Stimulated activated CD4-positive, alpha-beta T cell treated with anti-CD3 and anti-CD28 coated beads, Interleukin-4, amount 100 ng/mL, for 24 hours (primary cell): ENCODE measurements around the gene DGKI.

ENCODE experiments used
- DNase-seq: peaks from one replicate; pipeline ENCODE4 v3.0.0-alpha.2; 2020

Gene DGKI

GRCh38 chr7:137521451-137521850, 325.3 kb downstream of the DGKI start:
- no peak for DNase-seq

DNA sequence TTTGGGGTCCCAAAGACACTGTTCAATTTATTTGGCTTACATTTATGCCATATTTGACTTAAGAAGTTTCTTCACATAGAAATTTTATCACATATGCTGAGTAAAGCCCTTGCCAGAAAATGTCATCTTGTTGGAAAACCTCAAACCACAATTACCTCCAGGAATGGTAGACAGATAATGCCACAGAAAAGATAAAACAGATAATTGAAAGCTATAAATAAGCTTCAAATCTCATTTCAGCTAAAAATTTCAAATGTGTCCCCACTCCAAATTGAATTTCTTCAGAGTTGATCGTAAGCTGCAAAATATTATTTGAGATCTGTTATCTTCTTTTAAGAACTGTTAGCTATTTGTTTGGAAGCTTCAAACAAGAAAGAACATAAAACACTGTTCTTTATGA, 326.8 kb downstream of the DGKI start:
- DNase-seq = no peak

- no peak for DNase-seq
Measured at GRCh38 chr7:137519181-137519691, 327.5 kb downstream of the DGKI start.

GRCh38 chr7:137513091-137513490, 333.7 kb downstream of the DGKI start:
- no peak for DNase-seq

DNA sequence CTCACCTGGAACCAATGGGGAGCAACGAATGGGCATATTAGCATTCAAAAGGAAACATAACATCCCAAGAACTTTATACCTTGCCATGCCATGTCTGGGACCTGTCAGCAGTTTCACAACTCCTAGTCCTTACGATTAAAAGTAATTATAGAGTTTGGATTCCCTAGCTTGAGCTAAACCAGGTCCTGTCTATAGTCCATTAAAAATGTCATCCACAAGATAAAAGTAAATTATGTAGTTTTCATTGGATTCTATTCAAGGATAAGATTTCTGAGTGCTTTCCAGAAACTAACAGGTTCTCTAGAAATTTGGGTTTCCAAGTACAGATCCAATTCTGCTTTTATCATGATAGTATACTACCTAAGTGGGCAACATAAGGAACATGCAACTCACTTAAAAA, 339.7 kb downstream of the DGKI start:
- no peak for DNase-seq

- DNase-seq = no peak
Measured at GRCh38 chr7:137506031-137506430, 340.7 kb downstream of the DGKI start.

DNA sequence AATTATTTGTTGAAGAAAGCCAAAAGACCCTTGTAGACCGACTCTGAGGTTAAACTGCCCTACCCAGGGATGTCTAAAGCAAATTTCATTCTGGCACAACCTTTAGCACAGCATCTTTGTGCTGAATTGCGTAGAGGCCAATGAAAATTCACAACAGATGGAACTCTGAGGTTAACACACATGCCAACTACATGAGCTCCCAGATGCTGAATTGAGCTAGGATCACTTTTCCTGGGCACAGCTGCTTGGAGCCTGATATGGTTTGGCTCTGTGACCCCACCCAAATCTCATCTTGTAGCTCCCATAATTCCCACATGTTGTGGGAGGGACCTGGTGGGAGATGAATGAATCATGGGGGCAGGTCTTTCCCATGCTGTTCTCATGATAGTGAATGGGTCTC, 345.2 kb downstream of the DGKI start:
- no peak for DNase-seq

- DNase-seq = no peak
Measured at GRCh38 chr7:137492889-137493288, 353.9 kb downstream of the DGKI start.

DNA sequence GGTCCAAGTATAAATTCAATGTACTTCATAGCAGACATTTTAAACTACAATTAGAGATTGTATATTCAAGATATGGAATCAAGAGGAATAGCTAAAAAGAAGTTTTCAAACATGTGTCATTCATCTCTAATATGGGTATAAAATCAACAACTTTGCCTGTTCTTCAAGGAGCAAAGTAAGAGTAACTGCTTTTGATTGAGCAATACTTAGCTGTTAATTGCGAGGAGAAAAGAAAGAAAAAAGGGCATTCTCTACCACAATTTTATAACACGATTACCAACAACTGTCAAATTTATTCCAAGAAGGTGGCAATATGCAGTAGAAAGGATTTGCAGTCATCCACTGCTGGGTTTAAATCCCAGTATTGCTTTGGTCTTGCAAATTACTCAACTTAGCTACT, 356.9 kb downstream of the DGKI start:
- DNase-seq = no peak

DNA sequence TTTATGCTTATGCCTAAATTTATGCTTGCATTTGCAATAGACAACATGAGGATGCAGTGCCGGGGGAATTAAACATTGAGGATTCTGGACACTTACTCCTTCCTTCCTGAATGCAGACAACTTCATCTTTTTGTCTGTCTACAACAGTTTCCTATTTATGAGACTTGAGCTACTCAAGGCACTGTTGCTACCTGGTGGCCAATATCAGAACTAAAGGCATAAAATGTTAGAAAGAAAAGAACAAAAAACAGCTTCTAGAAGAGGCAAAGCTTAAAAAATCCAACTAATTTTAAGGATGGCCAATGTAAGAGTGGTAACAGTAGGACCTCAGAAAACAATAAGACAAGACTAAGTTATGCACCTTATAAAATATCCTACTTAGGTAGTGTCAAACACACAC, 358.7 kb downstream of the DGKI start:
- no peak for DNase-seq

DNA sequence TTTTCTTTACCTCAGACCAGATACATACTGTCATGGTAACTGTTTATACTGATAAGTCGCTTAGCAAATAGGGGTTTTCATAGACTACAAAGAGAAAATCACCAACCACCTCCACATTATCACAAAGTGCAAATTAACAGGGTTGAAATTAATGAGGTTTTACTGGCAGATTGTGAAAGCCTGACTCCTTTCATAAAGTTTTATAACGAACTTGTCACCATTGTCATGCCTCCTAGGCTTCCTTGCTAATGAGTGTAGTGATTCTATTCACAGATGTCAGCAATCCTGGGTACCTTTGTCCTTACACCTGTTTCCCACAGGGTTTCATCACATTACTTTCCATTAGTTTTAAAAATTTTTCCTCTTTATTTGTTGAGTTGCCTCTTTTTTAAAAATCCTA, 361.0 kb downstream of the DGKI start:
- DNase-seq = no peak

- DNase-seq = no peak
Measured at GRCh38 chr7:137484326-137484725, 362.4 kb downstream of the DGKI start.

DNA sequence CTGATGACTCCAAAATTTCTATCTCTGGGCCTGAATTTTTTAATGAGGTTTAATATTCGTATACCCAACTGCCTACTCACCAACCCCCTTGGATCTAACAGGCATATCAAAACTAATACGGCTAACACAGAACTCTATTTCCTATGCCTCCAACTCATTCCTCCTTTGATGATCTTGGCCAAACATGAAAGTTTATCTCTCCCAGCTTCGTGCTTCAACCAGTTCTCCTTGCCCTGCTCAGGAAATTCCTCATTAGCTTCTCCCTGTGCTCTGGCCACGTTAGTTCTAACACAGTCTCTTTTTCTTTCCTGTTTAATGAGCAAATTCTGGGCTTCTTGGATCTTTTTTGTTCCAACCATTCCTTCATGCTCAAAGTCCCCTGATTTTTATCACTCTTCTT, 364.3 kb downstream of the DGKI start:
- no peak for DNase-seq

GRCh38 chr7:137480824-137481365, 365.9 kb downstream of the DGKI start:
- DNase-seq = no peak

DNA sequence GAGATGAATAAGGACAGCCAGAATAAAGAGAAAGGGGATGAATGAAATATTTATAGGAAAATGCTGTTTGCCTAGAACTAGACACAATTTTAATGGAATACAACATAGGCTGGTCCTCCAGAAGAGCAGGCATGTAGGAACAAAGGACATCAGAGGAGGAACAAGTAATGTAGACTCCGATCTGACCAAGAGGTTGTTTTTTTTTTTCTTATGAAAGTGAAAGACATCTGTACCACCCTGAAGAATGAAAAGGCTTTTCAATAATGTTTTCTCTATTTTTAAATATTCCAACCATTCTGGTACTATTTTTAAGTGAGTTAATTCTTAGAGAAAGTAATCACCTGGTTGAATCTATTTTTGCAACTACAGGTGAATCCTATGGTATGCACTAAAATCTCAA, 366.4 kb downstream of the DGKI start:
- no peak for DNase-seq

- DNase-seq = no peak
Measured at GRCh38 chr7:137476937-137477336, 369.8 kb downstream of the DGKI start.

DNA sequence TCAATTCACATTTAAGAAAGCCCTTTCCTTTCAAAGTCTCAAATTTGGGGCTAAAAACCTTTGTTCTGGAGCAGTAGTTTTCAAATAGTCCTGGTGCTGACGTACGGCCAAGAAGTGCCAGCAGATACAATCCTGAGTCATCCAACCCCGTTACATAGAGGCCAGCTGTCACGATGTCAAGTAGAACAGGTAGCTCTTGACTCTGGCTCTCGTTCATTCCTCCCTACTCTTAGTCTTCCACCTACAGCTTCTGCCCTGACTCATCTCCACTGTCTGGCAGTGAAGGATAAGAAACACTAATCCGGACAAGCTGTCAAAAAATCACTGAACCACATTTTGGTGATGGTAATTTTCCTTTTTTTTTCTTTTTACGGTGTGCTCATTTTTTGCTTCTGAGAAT, 370.8 kb downstream of the DGKI start:
- no peak for DNase-seq

DNA sequence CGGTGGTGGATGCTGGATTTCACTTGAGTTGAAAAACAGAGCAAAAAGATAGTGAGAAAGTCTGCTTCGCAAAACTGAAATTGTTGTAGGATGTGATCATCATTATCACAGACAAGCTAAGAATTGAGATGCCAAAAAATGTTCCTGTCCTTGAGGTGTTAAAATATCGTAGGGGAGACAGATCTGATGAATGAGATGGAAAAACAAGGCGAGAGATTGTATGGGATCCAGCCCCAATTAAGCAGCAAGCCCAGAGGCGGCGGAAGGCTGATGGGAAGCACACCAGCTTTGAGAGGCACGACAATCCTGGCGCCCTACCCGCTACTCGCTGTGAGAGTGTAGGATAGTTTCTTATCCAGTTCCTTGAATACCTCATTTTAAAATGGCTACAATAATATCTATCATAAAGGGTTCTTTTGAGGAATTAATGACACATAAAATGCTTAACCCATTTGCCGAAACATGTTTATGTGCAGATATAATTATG, 372.2 kb downstream of the DGKI start:
- no peak for DNase-seq

DNA sequence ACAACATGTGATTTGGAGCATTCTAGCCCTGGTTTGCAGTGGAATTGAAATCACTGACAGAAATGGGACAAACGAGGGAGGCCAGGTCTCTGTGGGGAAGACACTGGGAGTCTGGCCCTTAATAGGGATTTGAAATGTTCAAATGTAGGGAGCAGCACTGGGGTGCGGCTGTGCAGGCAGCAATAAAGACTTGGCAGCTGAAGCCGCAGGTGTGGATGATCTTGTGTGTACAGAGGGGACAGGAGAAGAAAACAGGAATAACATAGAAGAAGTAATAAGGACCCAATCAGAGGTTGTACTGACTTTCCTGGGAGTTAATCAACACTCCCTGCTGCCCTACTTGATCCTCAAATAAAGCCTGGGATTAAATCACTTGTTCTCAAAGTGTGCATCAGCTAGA, 375.6 kb downstream of the DGKI start:
- DNase-seq = no peak

DNA sequence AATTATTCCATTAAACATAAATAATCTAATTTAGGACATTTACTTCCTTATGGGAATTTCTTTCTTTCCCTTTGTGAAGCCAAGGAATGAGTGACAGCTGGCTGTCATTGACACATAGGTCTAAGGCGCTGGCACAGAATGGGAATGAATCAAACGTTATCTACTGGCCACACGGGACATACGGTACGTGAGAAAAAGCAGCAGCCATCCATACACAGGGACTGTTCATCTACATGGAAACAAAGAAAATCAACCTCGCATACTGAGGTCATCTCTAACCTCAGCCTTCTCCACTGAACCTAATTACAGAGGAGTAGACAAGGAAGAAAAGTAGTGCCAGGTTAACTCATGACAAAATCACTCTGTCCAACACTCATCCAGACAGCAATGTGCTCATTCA, 376.9 kb downstream of the DGKI start:
- no peak for DNase-seq

- no peak for DNase-seq
Measured at GRCh38 chr7:137469191-137469811, 377.5 kb downstream of the DGKI start.

- DNase-seq = no peak
Measured at GRCh38 chr7:137462847-137463246, 383.9 kb downstream of the DGKI start.

DNA sequence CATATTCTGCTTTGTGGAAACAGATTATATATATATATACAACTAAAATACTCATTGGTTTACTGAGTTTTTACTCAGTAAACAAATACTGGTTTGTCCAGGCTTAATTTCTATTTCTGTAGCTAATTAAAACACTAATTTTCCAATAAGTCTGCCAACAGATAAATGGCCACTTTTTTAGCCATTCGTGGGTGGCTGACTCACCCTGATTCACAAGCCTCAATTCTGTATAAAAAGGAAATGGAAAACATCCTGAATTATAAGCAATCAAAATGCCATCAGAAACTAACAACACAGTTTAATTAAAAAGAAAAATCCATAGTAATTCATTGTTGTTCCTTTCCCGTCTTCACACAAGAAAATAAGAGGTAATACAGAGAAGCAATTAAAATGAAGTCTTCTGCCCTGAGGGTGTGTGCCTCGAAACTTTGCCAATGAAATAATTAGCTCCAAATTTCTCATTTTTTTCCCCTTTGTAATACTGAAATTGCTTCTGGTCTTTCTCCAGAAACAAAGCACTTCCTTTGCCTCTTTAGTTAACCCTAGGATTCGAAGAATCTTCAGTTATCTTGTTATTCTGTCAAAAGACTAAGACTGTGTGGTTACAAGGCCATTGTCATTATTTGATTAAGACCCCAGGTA, 384.6 kb downstream of the DGKI start:
- DNase-seq = no peak

DNA sequence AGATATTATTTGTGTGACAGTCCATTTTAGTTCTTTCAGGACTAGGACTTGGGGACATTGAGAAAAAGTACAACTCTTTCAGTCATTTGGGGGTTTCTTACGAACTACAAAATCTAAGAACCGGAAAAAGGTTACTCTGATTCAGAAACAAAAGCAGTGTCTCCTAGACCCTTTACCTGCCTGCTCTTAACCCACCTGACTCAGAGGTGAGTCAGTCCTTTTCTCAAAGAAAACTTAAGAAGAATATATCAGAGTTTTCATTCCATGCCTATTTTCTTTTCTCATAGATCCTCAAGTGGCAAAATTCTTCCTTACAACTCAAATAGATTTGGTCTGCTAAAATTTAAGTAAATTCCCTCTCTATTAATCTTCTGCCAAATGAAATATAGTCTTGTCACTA, 388.4 kb downstream of the DGKI start:
- DNase-seq = no peak

- no peak for DNase-seq
Measured at GRCh38 chr7:137454767-137455166, 392.0 kb downstream of the DGKI start.
